Measurements from ENCODE around the gene TNFAIP8. TPM values are rescaled to one million over a fixed set of nuclear protein-coding genes. Genes with fewer than 3 reads are reported as not detected.
A peak's percentile ranks its signal among the peaks of the same experiment; 100 is the strongest.

TNFAIP8 gene
- total RNA-seq: 3.2 TPM
- long read RNA-seq, partial matches to known transcripts: 0 of 1 reads
- long read RNA-seq, other reads (novel, unspliced or antisense): 0 of 1 reads

- Histone ChIP-seq H3K27me3 (ENCODE audit: low read depth) (no peaks in the 10 kb centered on the region), H3K4me1 (peaks cover 59% of the 10 kb centered on the region), H3K27ac (replicated peaks) (peak within 1 kb of the TSS; percentile 68), H3K4me3 (peak within 1 kb of the TSS; percentile 74), H3K9me3 (replicated peaks) (no peaks in the 10 kb centered on the region), H3K36me3 (no peaks in the 10 kb centered on the region)
- peak; percentile 62 for DNase-seq
- no peak for TF ChIP-seq CTCF (IDR thresholded peaks at IDR 0.05; ENCODE audit: borderline replicate concordance)
- intact Hi-C loops (cut with micrococcal nuclease): no loop called here
Measured at GRCh38 chr5:119355685-119356611, at the start of gene TNFAIP8. Gene TNFAIP8, plus strand, starts transcription at chr5:119356019. Its CDS starts 72 bp downstream, at chr5:119356091.

- DNase-seq: no peak
- Histone ChIP-seq H3K36me3 (no peaks in the 10 kb centered on the region), H3K27ac (replicated peaks) (no peak overlapping the region), H3K27me3 (ENCODE audit: low read depth) (no peaks in the 10 kb centered on the region), H3K9me3 (replicated peaks) (no peaks in the 10 kb centered on the region), H3K4me1 (peaks cover 38% of the 10 kb centered on the region), H3K4me3 (no peak overlapping the region)
- intact Hi-C loops (cut with micrococcal nuclease): no loop called here
- TF ChIP-seq CTCF (IDR thresholded peaks at IDR 0.05; ENCODE audit: borderline replicate concordance): no peak
Measured at GRCh38 chr5:119307170-119307569, 48.6 kb upstream of the TNFAIP8 start.

- no peak overlapping the region for H3K4me3 ChIP-seq
- no peaks in the 10 kb centered on the region for H3K27me3 ChIP-seq (ENCODE audit: low read depth)
- DNase-seq: no peak
- intact Hi-C loops (cut with micrococcal nuclease): no loop called here
- H3K27ac ChIP-seq (replicated peaks): no peak overlapping the region
- no peak for TF ChIP-seq CTCF (IDR thresholded peaks at IDR 0.05; ENCODE audit: borderline replicate concordance)
- peaks cover 18% of the 10 kb centered on the region for H3K4me1 ChIP-seq
- no peaks in the 10 kb centered on the region for H3K36me3 ChIP-seq
- H3K9me3 ChIP-seq (replicated peaks): no peaks in the 10 kb centered on the region
Measured at GRCh38 chr5:119309326-119309725, 46.5 kb upstream of the TNFAIP8 start.

GRCh38 chr5:119311688-119312087, 44.1 kb upstream of the TNFAIP8 start:
- DNase-seq: no peak
- Histone ChIP-seq H3K4me1 (peaks cover 16% of the 10 kb centered on the region), H3K36me3 (no peaks in the 10 kb centered on the region), H3K27ac (replicated peaks) (no peak overlapping the region), H3K4me3 (no peak overlapping the region), H3K27me3 (ENCODE audit: low read depth) (no peaks in the 10 kb centered on the region), H3K9me3 (replicated peaks) (no peaks in the 10 kb centered on the region)
- no peak for TF ChIP-seq CTCF (IDR thresholded peaks at IDR 0.05; ENCODE audit: borderline replicate concordance)
- intact Hi-C loops (cut with micrococcal nuclease): no loop called here

GRCh38 chr5:119312403-119312802, 43.4 kb upstream of the TNFAIP8 start:
- Histone ChIP-seq H3K27ac (replicated peaks) (no peak overlapping the region), H3K4me1 (peaks cover 14% of the 10 kb centered on the region), H3K36me3 (no peaks in the 10 kb centered on the region), H3K27me3 (ENCODE audit: low read depth) (no peaks in the 10 kb centered on the region), H3K4me3 (no peak overlapping the region), H3K9me3 (replicated peaks) (no peaks in the 10 kb centered on the region)
- intact Hi-C loops (cut with micrococcal nuclease): no loop called here
- TF ChIP-seq CTCF (IDR thresholded peaks at IDR 0.05; ENCODE audit: borderline replicate concordance): no peak
- no peak for DNase-seq

Data from left ventricle myocardium inferior (tissue), 1 donor.